IMR-90 (cell line): ENCODE results near the gene ADAMTSL2. TPM values are rescaled to one million over a fixed set of nuclear protein-coding genes. Genes with fewer than 3 reads are reported as not detected.

Experiments
- ATAC-seq: fragments of 200-7000 bp; cut with Tn5 transposase; 2 replicates; pipeline ENCODE4 v1.9.1; 2020; ENCODE audit warnings: low read depth, mild to moderate bottlenecking, moderate library complexity
- BruUV-seq: library from RNA; stranded (reverse); fragments of 400-500 nt; replicated peaks from 2 replicates; lab custom pipeline; 2021; lab: Mats Ljungman, UMichigan
- CTCF ChIA-PET: fragments of 300-600 bp; formaldehyde crosslinking; extraction: SDS; loops from one replicate; lab custom pipeline; 2021; ENCODE audit warnings: antibody characterized with exemption; lab: Yijun Ruan, JAX
- POLR2A ChIA-PET: fragments of 300-600 bp; sonication (Branson Sonifier 250); formaldehyde crosslinking; loops from one replicate; lab custom pipeline; 2022; ENCODE audit warnings: antibody characterized with exemption; ENCODE audit not compliant: unreplicated experiment; lab: Charles Lee
- DNase-seq: peaks from one replicate; pipeline ENCODE4 v3.0.0; 2013
- H2AFZ ChIP-seq: replicated peaks from 2 replicates; pipeline ENCODE3; 2013; ENCODE audit warnings: low read length, mild to moderate bottlenecking; ENCODE audit not compliant: poor library complexity
- H2AK5ac ChIP-seq: 2 replicates; pipeline ENCODE4 v1.6.1; 2013; ENCODE audit warnings: low read depth, low read length, inconsistent platforms
- H2AK9ac ChIP-seq: replicated peaks from 2 replicates; pipeline ENCODE3; 2013; ENCODE audit warnings: mild to moderate bottlenecking, low read depth, low read length, moderate library complexity; ENCODE audit not compliant: poor library complexity
- H2BK120ac ChIP-seq: 2 replicates; pipeline ENCODE4 v1.6.1; 2013; ENCODE audit warnings: low read depth, low read length, inconsistent platforms
- H2BK15ac ChIP-seq: 3 replicates; pipeline ENCODE4 v1.6.1; 2013; ENCODE audit warnings: low read depth, low read length, inconsistent platforms
- H2BK20ac ChIP-seq: 2 replicates; pipeline ENCODE4 v1.6.1; 2013; ENCODE audit warnings: low read depth, mild to moderate bottlenecking, inconsistent platforms, low read length, moderate library complexity
- H2BK5ac ChIP-seq: 2 replicates; pipeline ENCODE4 v1.6.1; 2013; ENCODE audit warnings: mild to moderate bottlenecking, low read depth, low read length, inconsistent platforms; ENCODE audit not compliant: poor library complexity, severe bottlenecking
- H3K14ac ChIP-seq: replicated peaks from 2 replicates; pipeline ENCODE4 v1.6.1; 2013; ENCODE audit warnings: low read depth, low read length, inconsistent platforms
- H3K18ac ChIP-seq: 2 replicates; pipeline ENCODE4 v1.6.1; 2013; ENCODE audit warnings: low read depth, low read length, control low read depth
- H3K23ac ChIP-seq: 2 replicates; pipeline ENCODE4 v1.6.1; 2013; ENCODE audit warnings: low read depth, low read length, inconsistent platforms
- H3K27ac ChIP-seq: 2 replicates; pipeline ENCODE4 v1.5.1; 2013; ENCODE audit warnings: mild to moderate bottlenecking, control low read depth, low read length; ENCODE audit not compliant: insufficient read depth
- H3K27me3 ChIP-seq: 2 replicates; pipeline ENCODE4 v1.6.1; 2013; ENCODE audit warnings: low read length; ENCODE audit not compliant: control insufficient read depth, insufficient read depth
- H3K36me3 ChIP-seq: 2 replicates; pipeline ENCODE4 v1.6.1; 2013; ENCODE audit warnings: low read length, mixed read lengths; ENCODE audit not compliant: control insufficient read depth, insufficient read depth
- H3K4ac ChIP-seq: 2 replicates; pipeline ENCODE4 v1.6.1; 2013; ENCODE audit warnings: low read depth, low read length, inconsistent platforms
- H3K4me1 ChIP-seq: 2 replicates; pipeline ENCODE4 v1.6.1; 2013; ENCODE audit warnings: low read length, mixed read lengths; ENCODE audit not compliant: control insufficient read depth, insufficient read depth
- H3K4me2 ChIP-seq: 2 replicates; pipeline ENCODE4 v1.6.1; 2013; ENCODE audit warnings: low read depth, mild to moderate bottlenecking, control low read depth, low read length, moderate library complexity
- H3K4me3 ChIP-seq: 2 replicates; pipeline ENCODE4 v1.5.1; 2013; ENCODE audit warnings: low read depth, mild to moderate bottlenecking, control low read depth, low read length, moderate library complexity; ENCODE audit not compliant: insufficient read depth
- H3K56ac ChIP-seq: 2 replicates; pipeline ENCODE4 v1.6.1; 2013; ENCODE audit warnings: low read length, inconsistent platforms; ENCODE audit not compliant: insufficient read depth; ENCODE audit errors: extremely low read depth
- H3K79me1 ChIP-seq, 2 experiments: 2 replicates each; pipeline ENCODE4 v1.6.1; 2013; ENCODE audit warnings: low read length in 2 of 2, inconsistent platforms in 1 of 2, low read depth in 1 of 2
- H3K9ac ChIP-seq: 2 replicates; pipeline ENCODE4 v1.6.1; 2013; ENCODE audit warnings: low read depth, low read length, control low read depth
- H3K9me1 ChIP-seq: 2 replicates; pipeline ENCODE4 v1.6.1; 2013; ENCODE audit warnings: low read length, inconsistent platforms; ENCODE audit not compliant: insufficient read depth
- H3K9me3 ChIP-seq: 2 replicates; pipeline ENCODE4 v1.6.1; 2013; ENCODE audit warnings: low read length; ENCODE audit not compliant: control insufficient read depth, insufficient read depth
- H4K20me1 ChIP-seq: 2 replicates; pipeline ENCODE4 v1.6.1; 2013; ENCODE audit warnings: low read length, inconsistent platforms; ENCODE audit not compliant: insufficient read depth
- H4K5ac ChIP-seq: 2 replicates; pipeline ENCODE4 v1.6.1; 2013; ENCODE audit warnings: mild to moderate bottlenecking, low read depth, low read length, control low read depth
- H4K8ac ChIP-seq, 2 experiments: 2 replicates each; pipeline ENCODE4 v1.6.1; 2013; ENCODE audit warnings: low read depth in 2 of 2, low read length in 2 of 2, control low read depth in 1 of 2, inconsistent platforms in 1 of 2
- H4K91ac ChIP-seq: 2 replicates; pipeline ENCODE4 v1.6.1; 2013; ENCODE audit warnings: low read depth, low read length, inconsistent platforms; ENCODE audit not compliant: insufficient read depth
- CEBPB ChIP-seq: IDR thresholded peaks from 2 replicates; pipeline ENCODE4 v1.6.1; 2012; ENCODE audit warnings: low read depth, low read length, improper control_type of control experiment
- CHD1 ChIP-seq: IDR thresholded peaks from 2 replicates; pipeline ENCODE4 v1.6.1; 2012; ENCODE audit warnings: low read depth, low read length, improper control_type of control experiment
- MAFK ChIP-seq: IDR thresholded peaks from 2 replicates; pipeline ENCODE4 v1.6.1; 2012; ENCODE audit warnings: low read depth, low read length, improper control_type of control experiment
- RAD21 ChIP-seq: IDR thresholded peaks from 2 replicates; pipeline ENCODE4 v1.6.1; 2012; ENCODE audit warnings: low read length, improper control_type of control experiment
- RFX5 ChIP-seq: IDR thresholded peaks from 2 replicates; pipeline ENCODE4 v1.8.0; 2012; ENCODE audit warnings: low read depth, mild to moderate bottlenecking, low read length, moderate library complexity
- WGBS, 2 experiments: methylation state at CpG; one replicate each; pipeline versions ENCODE4 v1.1.5 to v1.1.7; 2013; ENCODE audit warnings: missing lambda C conversion rate in 2 of 2; ENCODE audit not compliant: insufficient read length in 1 of 2; ENCODE audit errors: extremely low coverage in 2 of 2; 5-methylcytosine and 5-hydroxymethylcytosine counted together
- dilution Hi-C: fragments of 300-500 bp; cut with HindIII; formaldehyde crosslinking; loops from one replicate; pipeline ENCODE4 v1.14.3; 2018; ENCODE audit warnings: low sequenced_read_pairs; ENCODE audit not compliant: unreplicated experiment
- in situ Hi-C: fragments of 300-500 bp; cut with MboI; formaldehyde crosslinking; loops from 3 replicates; pipeline ENCODE4 v1.14.3; 2019; ENCODE audit warnings: low sequenced_read_pairs, inconsistent platforms, mixed read lengths
- intact Hi-C: fragments of 100-400 bp; cut with micrococcal nuclease; formaldehyde crosslinking; loops from 2 replicates; pipeline ENCODE4 v1.10.0; 2022
- polyA plus RNA-seq, 3 experiments: library from polyadenylated mRNA; depleted of rRNA; stranded (reverse); fragments of >200 nt; gene quantifications; 2 replicates each; pipeline ENCODE4 v1.2.3, GENCODE V29; 2012; ENCODE audit warnings: low replicate concordance in 1 of 3
- total RNA-seq: library from RNA; depleted of rRNA; stranded (reverse); fragments of >200 nt; gene quantifications from 2 replicates; pipeline ENCODE4 v1.2.3, GENCODE V29; 2012
- TF ChIP-seq, protein P1 (sequence below): conservative IDR thresholded peaks from 2 replicates; pipeline ENCODE4 v1.5.1; 2012; ENCODE audit warnings: mild to moderate bottlenecking, low read depth, low read length, improper control_type of control experiment
- TF ChIP-seq, protein P2 (sequence below): fragments of 150-350 bp; IDR thresholded peaks from 2 replicates; pipeline ENCODE4 v1.6.1; 2016; ENCODE audit warnings: low read depth, mild to moderate bottlenecking, low read length, moderate library complexity, borderline replicate concordance

Gene ADAMTSL2
- total and polyA plus RNA-seq, 2 of the 4 experiments (the other 2 are of a cell fraction) = not detected

DNA sequence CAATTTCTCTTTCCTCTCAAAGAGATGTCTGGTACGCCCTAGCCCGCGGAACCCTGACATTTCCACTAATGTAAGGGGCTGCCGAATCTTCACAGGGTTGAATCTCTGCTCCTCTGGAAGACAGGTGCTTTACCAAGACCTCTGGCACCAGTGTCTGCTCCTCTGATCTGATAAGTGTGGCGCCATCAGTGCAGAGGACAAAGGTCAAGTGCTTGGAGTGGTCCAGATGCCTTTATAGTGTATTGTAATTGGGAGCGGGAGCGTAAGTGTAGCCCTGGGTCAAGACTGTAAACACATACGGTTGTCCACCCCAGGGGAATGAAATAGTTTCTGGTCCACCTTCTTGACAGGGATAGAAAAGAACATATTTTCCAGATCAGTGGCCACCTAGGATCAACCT, 17.7 kb downstream of the ADAMTSL2 start:
- no peak overlapping the region for H2AK9ac ChIP-seq
- no peak overlapping the region for H3K14ac ChIP-seq
- ChIA-PET CTCF (no interaction called here), POLR2A (no interaction called here)
- no peak overlapping the region for H3K4ac ChIP-seq
- dilution Hi-C loops (no loop called here), intact Hi-C loops (no loop called here), in situ Hi-C loops (no loop called here)
- no peak overlapping the region for H2BK120ac ChIP-seq
- H2AK5ac ChIP-seq = no peak overlapping the region
- H3K4me1 ChIP-seq = no peaks in the 10 kb centered on the region
- 80% methylated on average over 3 of the region's 8 CpGs; no CpG with 5 or more reads in 1 of the 2 experiments for WGBS, 2 experiments
- H2AFZ ChIP-seq = no peak overlapping the region
- no peak overlapping the region for H2BK20ac ChIP-seq
- no peak overlapping the region for H2BK5ac ChIP-seq
- TF ChIP-seq MAFK = no peak
- TF ChIP-seq, protein P1, sequence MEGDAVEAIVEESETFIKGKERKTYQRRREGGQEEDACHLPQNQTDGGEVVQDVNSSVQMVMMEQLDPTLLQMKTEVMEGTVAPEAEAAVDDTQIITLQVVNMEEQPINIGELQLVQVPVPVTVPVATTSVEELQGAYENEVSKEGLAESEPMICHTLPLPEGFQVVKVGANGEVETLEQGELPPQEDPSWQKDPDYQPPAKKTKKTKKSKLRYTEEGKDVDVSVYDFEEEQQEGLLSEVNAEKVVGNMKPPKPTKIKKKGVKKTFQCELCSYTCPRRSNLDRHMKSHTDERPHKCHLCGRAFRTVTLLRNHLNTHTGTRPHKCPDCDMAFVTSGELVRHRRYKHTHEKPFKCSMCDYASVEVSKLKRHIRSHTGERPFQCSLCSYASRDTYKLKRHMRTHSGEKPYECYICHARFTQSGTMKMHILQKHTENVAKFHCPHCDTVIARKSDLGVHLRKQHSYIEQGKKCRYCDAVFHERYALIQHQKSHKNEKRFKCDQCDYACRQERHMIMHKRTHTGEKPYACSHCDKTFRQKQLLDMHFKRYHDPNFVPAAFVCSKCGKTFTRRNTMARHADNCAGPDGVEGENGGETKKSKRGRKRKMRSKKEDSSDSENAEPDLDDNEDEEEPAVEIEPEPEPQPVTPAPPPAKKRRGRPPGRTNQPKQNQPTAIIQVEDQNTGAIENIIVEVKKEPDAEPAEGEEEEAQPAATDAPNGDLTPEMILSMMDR = no peak
- no peak for TF ChIP-seq RAD21
- no peak for TF ChIP-seq CHD1
- no peak for TF ChIP-seq CEBPB
- no peak for TF ChIP-seq RFX5
- TF ChIP-seq, protein P2, sequence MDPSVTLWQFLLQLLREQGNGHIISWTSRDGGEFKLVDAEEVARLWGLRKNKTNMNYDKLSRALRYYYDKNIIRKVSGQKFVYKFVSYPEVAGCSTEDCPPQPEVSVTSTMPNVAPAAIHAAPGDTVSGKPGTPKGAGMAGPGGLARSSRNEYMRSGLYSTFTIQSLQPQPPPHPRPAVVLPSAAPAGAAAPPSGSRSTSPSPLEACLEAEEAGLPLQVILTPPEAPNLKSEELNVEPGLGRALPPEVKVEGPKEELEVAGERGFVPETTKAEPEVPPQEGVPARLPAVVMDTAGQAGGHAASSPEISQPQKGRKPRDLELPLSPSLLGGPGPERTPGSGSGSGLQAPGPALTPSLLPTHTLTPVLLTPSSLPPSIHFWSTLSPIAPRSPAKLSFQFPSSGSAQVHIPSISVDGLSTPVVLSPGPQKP = no peak
- no peak overlapping the region for H4K91ac ChIP-seq
- peaks cover 35% of the 10 kb centered on the region for H3K27me3 ChIP-seq
- no TSS peak for BruUV-seq
- H3K9me1 ChIP-seq = no peaks in the 10 kb centered on the region
- H3K23ac ChIP-seq = no peak overlapping the region
- DNase-seq (no peak), ATAC-seq (no peak)
- H3K36me3 ChIP-seq = no peaks in the 10 kb centered on the region
- H3K18ac ChIP-seq = no peak overlapping the region
- no peak overlapping the region for H3K9ac ChIP-seq
- no peak overlapping the region for H2BK15ac ChIP-seq
- H3K27ac ChIP-seq = no peak overlapping the region
- H3K4me3 ChIP-seq = no peak overlapping the region
- no peak overlapping the region for H3K4me2 ChIP-seq
- H3K9me3 ChIP-seq = no peaks in the 10 kb centered on the region
- H3K79me1 ChIP-seq = no peaks in the 10 kb centered on the region
- no peaks in the 10 kb centered on the region; the same call in 1 of the 2 replicates for H4K20me1 ChIP-seq
- H4K5ac ChIP-seq = no peak overlapping the region
- no peak overlapping the region for H3K56ac ChIP-seq
- H4K8ac ChIP-seq = no peak overlapping the region
